GM15510 (cell line): Measurements from ENCODE around the gene EXOC6B.

Experiments
- POLR2A ChIP-seq: IDR thresholded peaks from 3 replicates; pipeline ENCODE4 v1.6.1; 2011; ENCODE audit warnings: borderline replicate concordance; ENCODE audit not compliant: insufficient read length; ENCODE audit errors: extremely low read depth

Gene EXOC6B

GRCh38 chr2:72237549-72237948, 588.3 kb downstream of the EXOC6B start:
- no peak for TF ChIP-seq POLR2A

- TF ChIP-seq POLR2A = no peak
Measured at GRCh38 chr2:72236445-72237067, 589.3 kb downstream of the EXOC6B start.

DNA sequence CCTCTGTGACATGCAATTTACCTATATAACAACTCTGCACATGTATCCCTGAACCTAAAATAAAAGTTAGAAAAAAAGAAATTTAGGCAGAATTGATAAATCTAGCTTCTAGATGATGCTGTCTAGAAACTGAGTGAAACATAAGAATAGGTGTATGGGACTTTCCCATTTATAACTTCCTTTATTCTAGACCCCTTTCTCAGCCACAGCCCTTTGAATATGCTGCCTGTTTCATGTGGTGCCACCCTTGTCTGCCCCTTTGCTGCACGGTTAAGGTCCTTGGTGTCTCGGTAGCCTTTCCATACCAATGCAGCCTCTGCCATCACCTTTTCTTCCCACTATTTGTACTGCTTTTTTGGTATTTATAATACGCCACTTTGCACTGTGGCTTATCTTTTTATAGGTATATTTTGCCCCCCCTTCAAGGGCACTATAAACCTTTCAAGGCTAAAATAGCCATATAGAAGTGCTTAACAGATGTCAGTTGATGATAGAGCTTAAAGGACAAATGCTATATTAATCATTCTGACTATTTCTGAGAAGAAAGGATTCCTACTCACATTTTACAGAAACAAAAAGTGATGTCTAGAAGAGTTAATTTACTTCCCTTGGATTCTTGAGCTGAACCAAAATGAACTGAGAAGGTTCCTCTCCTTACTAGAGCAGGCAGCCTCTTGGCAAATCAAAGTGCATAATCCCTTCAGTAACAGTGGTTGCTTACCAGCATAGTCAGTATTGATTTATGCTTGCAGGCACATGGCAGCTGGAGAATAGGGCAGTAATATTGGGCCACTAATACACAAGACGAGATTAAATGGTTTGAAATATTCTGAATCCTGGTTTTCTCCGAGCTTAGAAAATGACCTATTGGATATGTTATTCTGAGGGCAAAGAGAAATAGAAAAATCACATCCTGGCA, 590.1 kb downstream of the EXOC6B start:
- no peak for TF ChIP-seq POLR2A

GRCh38 chr2:72233211-72233610, 592.6 kb downstream of the EXOC6B start:
- TF ChIP-seq POLR2A = no peak

GRCh38 chr2:72222829-72223564, 602.8 kb downstream of the EXOC6B start:
- no peak for TF ChIP-seq POLR2A

- no peak for TF ChIP-seq POLR2A
Measured at GRCh38 chr2:72220170-72220569, 605.7 kb downstream of the EXOC6B start.

GRCh38 chr2:72214429-72215143, 611.2 kb downstream of the EXOC6B start:
- TF ChIP-seq POLR2A = no peak

GRCh38 chr2:72212486-72212855, 613.4 kb downstream of the EXOC6B start:
- no peak for TF ChIP-seq POLR2A

GRCh38 chr2:72211777-72212485, 613.9 kb downstream of the EXOC6B start:
- TF ChIP-seq POLR2A = no peak

GRCh38 chr2:72211350-72211749, 614.5 kb downstream of the EXOC6B start:
- no peak for TF ChIP-seq POLR2A

- TF ChIP-seq POLR2A = no peak
Measured at GRCh38 chr2:72210470-72210869, 615.4 kb downstream of the EXOC6B start.

DNA sequence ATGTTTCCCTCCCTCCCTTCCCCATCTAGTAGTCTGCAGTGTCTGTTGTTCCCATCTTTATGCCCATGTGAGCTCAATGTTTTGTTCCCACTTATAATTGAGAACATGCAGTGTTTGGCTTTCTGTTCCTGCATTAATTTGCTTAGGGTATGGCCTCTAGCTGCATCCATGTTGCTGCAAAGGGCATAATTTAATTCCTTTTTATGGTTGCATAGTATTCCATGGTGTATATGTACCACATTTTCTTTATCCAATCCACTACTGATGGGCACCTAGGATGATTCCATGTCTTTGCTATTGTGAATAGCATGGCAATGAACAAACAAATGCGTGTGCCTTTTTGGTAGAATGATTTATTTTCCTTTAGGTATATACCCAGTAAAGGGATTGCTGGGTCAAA, 617.6 kb downstream of the EXOC6B start:
- no peak for TF ChIP-seq POLR2A

DNA sequence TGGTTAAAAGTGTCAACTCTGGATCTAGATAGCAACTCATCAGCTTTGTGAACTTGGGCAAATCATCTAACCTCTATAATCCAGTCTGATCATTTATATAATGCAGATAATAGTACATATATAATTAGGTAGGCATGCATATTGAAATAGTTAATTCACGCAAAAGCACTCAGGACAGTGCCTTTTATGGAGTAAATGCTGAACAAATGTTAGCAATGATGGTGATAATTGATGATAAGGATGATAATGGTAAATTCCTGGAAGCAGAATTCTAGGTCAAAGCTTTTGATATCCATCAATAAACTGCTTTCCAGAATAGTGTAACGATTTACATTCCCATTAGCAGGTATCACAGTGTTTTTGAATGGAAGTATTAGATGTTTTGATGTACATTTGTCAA, 618.5 kb downstream of the EXOC6B start:
- TF ChIP-seq POLR2A = no peak

DNA sequence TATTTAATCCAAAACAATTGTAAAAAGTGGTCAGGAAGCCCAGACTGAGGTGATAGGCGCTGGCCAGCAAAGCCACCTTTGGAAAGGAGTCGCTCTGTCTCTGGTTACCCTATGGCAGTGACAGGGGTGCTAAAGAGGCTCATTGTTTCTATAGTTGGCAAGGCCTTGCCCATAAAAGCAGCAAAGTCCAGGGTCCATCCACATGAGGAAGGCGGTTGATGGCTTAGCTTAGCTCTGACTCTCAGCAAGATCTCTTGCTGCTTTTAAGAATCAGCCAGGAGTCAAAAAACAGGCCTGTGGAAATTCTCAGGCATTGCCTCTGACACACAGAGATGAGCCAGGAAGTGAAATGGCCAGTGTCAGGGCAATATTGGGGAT, 620.3 kb downstream of the EXOC6B start:
- no peak for TF ChIP-seq POLR2A
